IPS-20b (cell line): Measurements from ENCODE around the gene LHX3.

Experiments used
- H3K27ac ChIP-seq: one replicate; pipeline ENCODE4 v1.5.1; 2013; ENCODE audit warnings: low read length
- H3K27me3 ChIP-seq: 2 replicates; pipeline ENCODE4 v1.6.1; 2013; ENCODE audit warnings: mild to moderate bottlenecking, low read length, inconsistent platforms; ENCODE audit not compliant: insufficient read depth
- H3K36me3 ChIP-seq: 2 replicates; pipeline ENCODE4 v1.6.1; 2013; ENCODE audit warnings: low read depth, mild to moderate bottlenecking, inconsistent platforms, low read length, moderate library complexity; ENCODE audit not compliant: insufficient read depth
- H3K4me1 ChIP-seq: 2 replicates; pipeline ENCODE4 v1.6.1; 2013; ENCODE audit warnings: mild to moderate bottlenecking, control low read depth, inconsistent platforms, low read length, moderate library complexity; ENCODE audit not compliant: insufficient read depth
- H3K4me3 ChIP-seq: 2 replicates; pipeline ENCODE4 v1.5.1; 2013; ENCODE audit warnings: mild to moderate bottlenecking, low read length, inconsistent platforms
- H3K9ac ChIP-seq: 2 replicates; pipeline ENCODE4 v1.6.1; 2013; ENCODE audit warnings: low read depth, mild to moderate bottlenecking, inconsistent platforms, low read length, moderate library complexity
- H3K9me3 ChIP-seq: 2 replicates; pipeline ENCODE4 v1.6.1; 2013; ENCODE audit warnings: mild to moderate bottlenecking, low read depth, low read length, inconsistent platforms; ENCODE audit not compliant: insufficient read depth

Gene LHX3

GRCh38 chr9:136209786-136210185, 4.9 kb upstream of the LHX3 start:
- peaks cover 59% of the 10 kb centered on the region for H3K36me3 ChIP-seq
- no peak overlapping the region for H3K27ac ChIP-seq
- H3K27me3 ChIP-seq = peaks cover 21% of the 10 kb centered on the region
- H3K4me1 ChIP-seq = no peaks in the 10 kb centered on the region
- H3K4me3 ChIP-seq = no peak overlapping the region
- H3K9ac ChIP-seq = no peak overlapping the region
- no peaks in the 10 kb centered on the region for H3K9me3 ChIP-seq

GRCh38 chr9:136209232-136209631, 4.3 kb upstream of the LHX3 start:
- Histone ChIP-seq H3K9ac (no peak overlapping the region), H3K4me3 (no peak overlapping the region), H3K36me3 (peaks cover 53% of the 10 kb centered on the region), H3K27me3 (peaks cover 27% of the 10 kb centered on the region), H3K4me1 (no peaks in the 10 kb centered on the region), H3K27ac (no peak overlapping the region), H3K9me3 (no peaks in the 10 kb centered on the region)

GRCh38 chr9:136208675-136209074, 3.7 kb upstream of the LHX3 start:
- Histone ChIP-seq H3K9ac (no peak overlapping the region), H3K4me1 (no peaks in the 10 kb centered on the region), H3K9me3 (no peaks in the 10 kb centered on the region; the same call in 1 of the 2 replicates), H3K27me3 (peaks cover 32% of the 10 kb centered on the region), H3K4me3 (no peak overlapping the region), H3K36me3 (peaks cover 47% of the 10 kb centered on the region), H3K27ac (no peak overlapping the region)

GRCh38 chr9:136207616-136208015, 2.7 kb upstream of the LHX3 start:
- Histone ChIP-seq H3K27ac (no peak overlapping the region), H3K9ac (no peak overlapping the region), H3K9me3 (no peaks in the 10 kb centered on the region; the same call in 1 of the 2 replicates), H3K4me3 (no peak overlapping the region), H3K36me3 (peaks cover 37% of the 10 kb centered on the region; the same call in 1 of the 2 replicates), H3K27me3 (peaks cover 43% of the 10 kb centered on the region), H3K4me1 (no peaks in the 10 kb centered on the region)

GRCh38 chr9:136206602-136207275, 1.8 kb upstream of the LHX3 start:
- H3K36me3 ChIP-seq = peaks cover 35% of the 10 kb centered on the region; the same call in 1 of the 2 replicates
- no peak overlapping the region for H3K27ac ChIP-seq
- no peaks in the 10 kb centered on the region for H3K4me1 ChIP-seq
- peaks cover 52% of the 10 kb centered on the region for H3K27me3 ChIP-seq
- no peak overlapping the region for H3K9ac ChIP-seq
- no peaks in the 10 kb centered on the region; the same call in 1 of the 2 replicates for H3K9me3 ChIP-seq
- H3K4me3 ChIP-seq = no peak overlapping the region

GRCh38 chr9:136205707-136205992, 722 bp upstream of the LHX3 start:
- H3K27ac ChIP-seq = no peak overlapping the region
- H3K36me3 ChIP-seq = peaks cover 25% of the 10 kb centered on the region; the same call in 1 of the 2 replicates
- no peaks in the 10 kb centered on the region for H3K4me1 ChIP-seq
- H3K9ac ChIP-seq = no peak overlapping the region
- no peaks in the 10 kb centered on the region; the same call in 1 of the 2 replicates for H3K9me3 ChIP-seq
- no peak overlapping the region for H3K4me3 ChIP-seq
- H3K27me3 ChIP-seq = peaks cover 63% of the 10 kb centered on the region

- Histone ChIP-seq H3K4me3 (no peak overlapping the region), H3K27me3 (peaks cover 76% of the 10 kb centered on the region), H3K9ac (no peak overlapping the region), H3K9me3 (no peaks in the 10 kb centered on the region; the same call in 1 of the 2 replicates), H3K27ac (no peak overlapping the region), H3K36me3 (peaks cover 20% of the 10 kb centered on the region; the same call in 1 of the 2 replicates), H3K4me1 (no peaks in the 10 kb centered on the region)
Measured at GRCh38 chr9:136204145-136204805, 653 bp downstream of the LHX3 start.

- Histone ChIP-seq H3K9me3 (no peaks in the 10 kb centered on the region; the same call in 1 of the 2 replicates), H3K9ac (no peak overlapping the region), H3K27ac (no peak overlapping the region), H3K27me3 (peaks cover 83% of the 10 kb centered on the region), H3K36me3 (peaks cover 13% of the 10 kb centered on the region; the same call in 1 of the 2 replicates), H3K4me3 (no peak overlapping the region), H3K4me1 (no peaks in the 10 kb centered on the region)
Measured at GRCh38 chr9:136203408-136204144, 1.4 kb downstream of the LHX3 start.

GRCh38 chr9:136202454-136203407, 2.2 kb downstream of the LHX3 start:
- Histone ChIP-seq H3K4me3 (no peak overlapping the region), H3K36me3 (peaks cover 8% of the 10 kb centered on the region; the same call in 1 of the 2 replicates), H3K9ac (no peak overlapping the region), H3K27me3 (peaks cover 92% of the 10 kb centered on the region), H3K27ac (no peak overlapping the region), H3K9me3 (no peaks in the 10 kb centered on the region; the same call in 1 of the 2 replicates), H3K4me1 (no peaks in the 10 kb centered on the region)

GRCh38 chr9:136201609-136202453, 3.1 kb downstream of the LHX3 start:
- no peak overlapping the region for H3K4me3 ChIP-seq
- peaks cover 100% of the 10 kb centered on the region for H3K27me3 ChIP-seq
- H3K9ac ChIP-seq = no peak overlapping the region
- no peaks in the 10 kb centered on the region for H3K36me3 ChIP-seq
- H3K9me3 ChIP-seq = no peaks in the 10 kb centered on the region; the same call in 1 of the 2 replicates
- H3K4me1 ChIP-seq = peaks cover under 1% of the 10 kb centered on the region; the same call in 1 of the 2 replicates
- H3K27ac ChIP-seq = no peak overlapping the region
